Skin of body (tissue), 2 donors: Measurements from ENCODE around the gene LAMC2. TPM values are rescaled to one million over a fixed set of nuclear protein-coding genes. Genes with fewer than 3 reads are reported as not detected.
"Not testable (repeated sequence)": the region's sequence is repeated elsewhere in the genome, so short reads cannot be mapped to it uniquely, and the experiment has no call there.

ENCODE experiments used
- DNase-seq: peaks from one replicate; lab custom pipeline; 2025; lab: John Stamatoyannopoulos, UW
- total RNA-seq: library from RNA; depleted of rRNA; stranded (reverse); fragments of >200 nt; gene quantifications from one replicate; pipeline ENCODE4 v1.2.3, GENCODE V29; 2014

LAMC2 gene
- total RNA-seq, 1 donor from 2014 or later, result 14.1 TPM

DNA sequence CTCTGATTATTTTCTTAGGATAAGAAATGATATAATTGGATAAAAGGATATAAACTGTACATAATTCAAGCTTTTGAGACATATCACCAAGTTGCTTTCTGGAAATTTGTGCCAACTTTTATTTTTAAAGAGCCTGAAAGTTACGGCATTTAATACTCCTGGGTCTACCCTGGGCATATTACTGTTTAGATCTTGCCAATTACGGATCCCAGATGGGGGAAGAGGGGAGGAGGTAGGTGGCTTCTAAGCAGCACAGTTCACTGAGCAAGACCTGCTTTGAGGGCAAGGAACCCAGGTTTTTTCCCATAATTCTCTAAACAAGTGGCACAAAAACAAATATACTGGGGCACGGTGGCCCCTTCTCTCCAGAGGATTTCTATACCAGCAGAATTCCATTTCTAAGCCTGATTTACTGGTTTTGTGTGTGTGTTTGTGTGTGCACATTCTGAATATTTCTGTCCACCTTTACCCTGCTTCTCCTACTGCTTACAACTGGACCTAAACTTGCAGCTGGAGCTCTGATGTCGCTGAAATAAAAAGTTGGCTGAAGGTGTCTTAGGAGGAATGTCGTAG, 76.7 kb downstream of the LAMC2 start:
- DNase-seq, result no peak

- no peak for DNase-seq
These were observed 78.0 kb downstream of the LAMC2 start for GRCh38 chr1:183263886-183264602.

DNA sequence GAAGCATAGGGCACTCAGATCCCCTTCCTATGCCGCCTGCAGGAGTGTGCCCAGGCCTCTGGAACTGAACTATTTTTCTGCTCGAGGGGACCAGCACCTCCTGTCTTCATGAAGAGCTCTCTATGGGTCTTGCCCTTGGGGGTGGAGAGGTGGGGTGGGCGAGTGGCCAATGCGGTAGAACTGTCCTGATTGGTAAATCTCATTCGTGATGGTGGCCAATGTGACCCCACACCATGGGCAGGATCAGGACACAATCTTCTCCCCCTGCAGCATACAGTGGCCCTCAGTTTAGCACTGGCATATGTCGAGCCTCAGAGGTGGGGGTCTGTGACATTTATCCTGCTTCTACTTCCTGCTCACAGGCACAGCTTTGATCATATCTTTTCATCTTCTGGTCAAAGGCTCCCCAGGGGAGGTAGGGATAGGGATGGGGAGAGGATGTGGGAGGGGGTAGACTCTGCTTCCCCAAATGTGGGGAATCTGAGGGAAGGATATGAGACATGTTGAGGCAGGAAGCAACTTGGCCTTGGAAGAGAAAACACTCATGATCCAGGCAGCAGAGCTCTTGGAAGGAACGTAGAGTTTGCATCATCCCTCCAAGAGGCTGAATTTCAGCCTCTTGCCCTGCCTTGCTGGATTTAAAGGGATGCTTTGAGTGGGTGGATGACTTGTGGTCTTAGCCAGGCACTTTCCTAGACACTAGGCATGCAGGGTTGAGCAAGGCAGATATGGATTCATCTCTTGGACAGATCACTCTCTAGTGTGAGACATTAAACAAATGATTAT, 81.8 kb downstream of the LAMC2 start:
- DNase-seq, result no peak

DNA sequence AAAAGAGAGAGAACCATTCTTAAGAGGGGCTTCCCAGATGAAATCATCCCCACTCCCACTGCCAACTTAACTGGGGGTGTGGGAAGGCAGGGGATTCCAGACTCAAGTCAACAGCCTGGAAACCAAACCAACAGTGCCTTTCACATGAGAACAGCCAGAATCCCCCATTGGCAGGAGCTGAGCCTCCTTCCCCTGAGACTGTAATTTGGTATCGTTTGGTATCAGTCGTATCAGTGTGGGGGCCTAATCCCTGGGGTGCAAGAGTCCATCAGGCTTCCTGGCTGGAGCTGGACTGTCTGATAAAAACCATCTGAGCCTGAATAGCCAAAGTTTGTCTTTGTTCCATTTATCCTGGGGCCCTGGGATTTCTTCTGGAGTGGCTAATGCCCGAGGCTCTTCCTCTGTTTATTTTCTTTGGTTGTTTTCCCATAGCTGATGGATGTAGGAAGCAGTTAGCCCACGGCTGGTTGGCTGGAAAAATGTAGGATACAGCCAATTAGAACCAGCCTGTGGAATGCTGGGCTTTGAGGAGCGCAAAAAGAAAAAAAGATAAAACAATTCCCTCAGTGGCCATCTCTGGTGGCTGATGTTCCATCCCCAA, 84.6 kb downstream of the LAMC2 start:
- peak; percentile 11 for DNase-seq

- no peak for DNase-seq
These were observed 86.4 kb downstream of the LAMC2 start for GRCh38 chr1:183272390-183272848.

DNA sequence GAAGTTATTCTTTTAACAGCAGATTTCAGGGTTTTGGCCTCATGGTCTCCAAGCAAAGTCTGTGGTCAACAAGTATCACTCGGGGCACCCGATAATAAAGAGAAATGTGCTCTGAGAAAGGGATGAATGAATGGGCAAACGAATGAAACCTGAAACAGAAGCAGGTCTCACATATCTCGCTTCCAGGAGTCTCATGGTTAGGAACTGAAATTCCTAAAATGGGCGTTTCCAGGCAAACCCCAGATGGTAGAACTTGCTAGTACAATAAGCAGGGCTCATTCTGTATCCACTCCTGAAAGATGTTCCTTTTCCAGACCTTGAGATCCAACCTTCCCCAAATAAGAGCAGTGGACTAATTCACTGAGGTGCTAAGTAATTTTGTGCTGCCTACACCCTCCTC, 87.2 kb downstream of the LAMC2 start:
- DNase-seq, result no peak

DNA sequence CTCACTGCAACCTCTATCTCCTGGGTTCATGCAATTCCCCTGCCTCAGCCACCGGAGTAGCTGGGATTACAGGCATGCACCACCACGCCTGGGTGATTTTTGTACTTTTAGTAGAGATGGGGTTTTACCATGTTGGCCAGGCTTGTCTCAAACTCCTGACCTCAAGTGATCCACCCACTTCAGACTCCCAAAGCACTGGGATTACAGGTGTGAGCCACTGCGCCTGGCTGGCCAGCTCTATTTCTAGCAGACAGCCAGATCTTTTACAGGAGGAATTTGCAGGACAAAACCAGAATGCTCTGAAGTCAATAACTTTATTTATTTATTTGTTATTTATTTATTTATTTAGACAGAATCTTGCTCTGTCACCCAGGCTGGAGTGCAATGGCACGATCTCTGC, 87.9 kb downstream of the LAMC2 start:
- DNase-seq, result not testable (repeated sequence)

DNA sequence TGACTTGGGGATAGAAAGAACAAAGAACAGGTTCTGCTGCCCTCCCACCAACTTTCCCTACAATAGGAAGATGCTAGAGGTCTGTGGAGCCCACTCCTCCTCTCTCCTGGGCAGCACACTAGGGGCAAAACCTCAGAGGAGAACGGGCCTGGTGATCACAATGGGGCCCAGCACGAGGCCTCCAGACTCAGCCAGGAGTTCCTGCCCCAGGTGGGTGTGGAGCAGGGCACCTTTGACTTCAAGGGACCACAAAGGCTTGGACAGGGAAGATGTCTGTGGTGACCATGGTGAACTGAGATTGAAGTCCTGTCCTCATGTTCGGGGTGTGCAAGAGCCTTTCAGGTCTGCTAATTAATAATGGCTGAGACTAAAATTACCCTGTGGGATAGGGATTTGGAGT, 88.8 kb downstream of the LAMC2 start:
- no peak for DNase-seq

- no peak for DNase-seq
These were observed 89.3 kb downstream of the LAMC2 start for GRCh38 chr1:183275322-183275721.

DNA sequence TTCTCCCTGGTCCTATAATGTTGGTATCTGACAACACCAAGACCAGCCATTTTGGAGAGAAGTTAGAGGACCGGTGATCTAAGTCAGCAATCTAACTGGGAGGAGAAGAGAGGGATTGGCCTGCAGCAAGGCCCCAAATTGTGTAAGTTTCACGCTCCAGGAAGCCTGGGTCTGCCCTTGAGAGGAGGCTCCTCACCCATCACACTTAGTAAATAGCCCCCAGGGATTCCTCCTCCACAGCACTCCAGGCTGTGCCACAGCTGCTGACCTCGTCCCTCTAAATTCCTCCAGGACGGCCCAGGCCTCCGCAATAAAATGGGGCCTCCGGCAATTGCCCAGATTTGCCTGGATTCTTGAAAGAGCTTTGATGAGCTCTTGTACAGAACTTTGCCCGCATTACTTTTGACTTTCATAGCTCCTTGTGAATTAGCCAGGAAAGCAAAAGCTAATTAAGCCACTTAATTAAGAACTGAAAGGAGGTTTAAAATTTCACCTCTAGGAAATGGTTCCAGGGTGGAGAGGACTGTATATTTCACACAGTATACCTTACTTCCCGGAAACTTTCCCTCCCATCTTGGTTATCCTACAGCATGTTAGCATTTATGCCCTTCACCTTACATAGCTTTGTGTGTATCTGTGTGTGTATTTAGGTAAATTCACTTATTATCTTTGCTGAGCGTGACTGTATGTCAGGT, 90.5 kb downstream of the LAMC2 start:
- no peak for DNase-seq

DNA sequence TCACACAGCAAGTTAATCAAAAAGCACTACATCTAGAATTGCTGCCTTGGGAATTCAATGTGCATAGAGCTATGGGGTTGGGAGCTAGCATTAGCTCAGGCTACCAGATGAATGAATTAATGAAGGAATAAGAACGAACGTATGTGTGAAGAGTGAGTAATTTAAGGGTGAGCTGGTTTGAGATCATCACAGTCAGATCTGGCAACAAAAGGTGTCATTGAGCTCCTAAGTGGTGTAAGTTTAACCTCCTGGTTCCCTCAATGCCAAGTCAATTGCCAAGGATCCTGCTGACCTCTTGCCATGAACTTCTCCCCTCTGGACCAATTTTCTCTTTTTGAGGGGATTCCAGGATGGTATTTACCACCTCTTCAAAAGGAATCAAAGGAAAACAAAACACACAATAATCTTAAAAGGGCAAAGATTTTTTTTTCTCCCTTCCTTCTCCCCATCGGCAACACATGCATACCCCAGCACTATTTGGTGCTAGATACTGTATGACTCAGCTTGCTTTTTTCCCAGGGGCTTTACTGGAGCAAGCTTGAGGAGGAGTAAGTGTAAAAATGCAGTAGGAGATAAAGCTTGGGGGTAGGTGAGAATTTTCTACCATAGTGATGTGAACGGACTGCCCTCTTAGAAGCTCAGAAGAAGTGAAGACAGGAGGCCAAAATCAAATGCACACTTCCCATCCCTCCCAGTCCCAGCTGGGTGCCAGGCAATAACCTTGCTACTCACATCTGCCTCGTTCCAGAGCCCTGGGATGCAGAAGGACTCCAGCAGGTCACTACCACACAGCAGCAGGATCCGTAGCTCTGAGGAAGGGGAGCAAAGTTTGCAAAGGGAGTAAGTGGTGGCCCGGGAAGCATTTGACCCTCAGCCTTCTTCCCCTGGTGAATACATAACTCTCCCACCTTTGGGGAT, 92.0 kb downstream of the LAMC2 start:
- no peak for DNase-seq

- DNase-seq, result no peak
These were observed 92.9 kb downstream of the LAMC2 start for GRCh38 chr1:183278739-183279591.

- no peak for DNase-seq
These were observed 93.8 kb downstream of the LAMC2 start for GRCh38 chr1:183279835-183280234.

GRCh38 chr1:183281039-183281438, 95.0 kb downstream of the LAMC2 start:
- DNase-seq, result no peak

- DNase-seq, result peak; percentile 87
These were observed 95.6 kb downstream of the LAMC2 start for GRCh38 chr1:183281553-183282091.

GRCh38 chr1:183282101-183282855, 96.2 kb downstream of the LAMC2 start:
- DNase-seq, result no peak

- no peak for DNase-seq
These were observed 97.2 kb downstream of the LAMC2 start for GRCh38 chr1:183283286-183283685.

- no peak for DNase-seq
These were observed 98.0 kb downstream of the LAMC2 start for GRCh38 chr1:183284086-183284485.
